Left lobe of liver (tissue), 2 donors: Measurements from ENCODE around the gene LMAN2L. TPM values are rescaled to one million over a fixed set of nuclear protein-coding genes. Genes with fewer than 3 reads are reported as not detected.
"Not testable (repeated sequence)": the region's sequence is repeated elsewhere in the genome, so short reads cannot be mapped to it uniquely, and the experiment has no call there.

Source experiments
- ATAC-seq: fragments of 200-7000 bp; cut with Tn5 transposase; one replicate; pipeline ENCODE4 v1.9.1; 2020; ENCODE audit warnings: mild to moderate bottlenecking, moderate library complexity
- DNase-seq: peaks from one replicate; pipeline ENCODE4 v3.0.0-alpha.2; 2020; ENCODE audit warnings: low spot score
- total RNA-seq: library from RNA; stranded (reverse); gene quantifications from one replicate; pipeline ENCODE4 v1.2.1, GENCODE V29; 2021
- donor health status: DM: no; HTN: no; CAD: no; lungs with moderate emphysema.
- donor health status: DM: no; HTN: yes; CAD: no.

The LMAN2L gene
- total RNA-seq, 1 donor from 2014 or later = 12.0 TPM

DNA sequence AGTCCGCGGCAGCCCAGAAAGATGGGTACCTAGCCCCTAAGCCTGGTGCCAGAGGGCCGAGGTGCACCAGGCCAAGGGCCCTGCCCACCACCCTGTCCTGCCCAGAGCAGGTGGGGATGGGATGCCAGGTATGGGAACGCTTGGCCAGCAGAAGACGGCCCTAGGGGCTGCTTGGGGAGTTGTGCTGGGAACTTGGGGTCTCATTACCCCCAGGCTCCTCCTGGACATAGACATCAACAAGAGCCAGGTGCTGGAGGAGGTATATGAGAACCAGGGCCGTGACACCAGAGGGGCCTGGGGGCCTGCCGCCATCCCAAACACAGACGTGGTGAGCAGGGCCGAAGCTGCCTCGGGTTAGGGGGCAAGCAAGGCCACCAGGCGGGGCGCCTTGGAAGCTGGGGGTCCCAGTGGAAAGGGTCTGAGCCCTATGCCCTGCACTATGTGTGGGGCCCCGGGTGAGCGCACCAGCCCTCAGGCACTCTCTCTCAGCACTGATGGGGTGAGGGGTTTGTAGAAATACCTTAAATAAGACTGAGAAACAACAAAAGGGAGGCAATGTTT, 50.4 kb downstream of the LMAN2L start:
- no peak for DNase-seq
- no peak for ATAC-seq

DNA sequence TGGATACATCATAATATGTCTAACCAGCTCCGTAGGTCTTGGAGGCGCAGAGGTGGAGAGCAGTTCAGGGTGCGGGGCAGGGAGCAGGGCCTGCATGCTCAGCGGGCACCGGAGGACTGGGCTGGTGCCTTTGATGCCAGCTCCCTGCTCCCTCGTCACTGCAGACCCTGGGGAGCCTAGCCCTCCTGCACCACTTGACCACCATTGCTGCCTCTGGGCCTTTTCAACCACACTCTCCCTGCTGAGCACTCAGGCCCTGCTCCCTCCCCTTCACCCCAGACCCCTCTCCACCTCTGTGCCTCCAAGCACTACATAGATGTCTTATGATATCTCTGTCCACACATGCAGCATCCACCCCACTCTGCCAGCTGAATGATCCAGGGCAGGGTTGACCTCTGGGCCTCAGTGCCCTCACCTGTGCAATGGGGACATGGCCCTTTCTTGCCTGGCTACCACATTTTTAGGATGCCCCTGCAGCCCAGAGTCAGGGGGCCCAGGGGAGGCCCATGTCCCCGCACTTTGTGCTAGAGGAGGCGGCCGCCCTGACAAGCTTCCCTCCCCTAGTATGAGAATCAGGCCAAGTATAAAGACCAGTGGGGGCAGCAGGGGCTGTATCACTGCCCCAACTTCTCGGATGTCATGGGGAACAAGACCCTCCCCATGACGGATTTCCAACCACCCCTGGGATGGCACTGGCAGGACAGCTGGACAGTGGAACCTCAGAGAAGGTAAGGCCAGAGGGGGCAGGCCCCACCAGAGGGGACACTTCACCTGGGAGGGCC, 51.0 kb downstream of the LMAN2L start:
- ATAC-seq = no peak
- DNase-seq = no peak

DNA sequence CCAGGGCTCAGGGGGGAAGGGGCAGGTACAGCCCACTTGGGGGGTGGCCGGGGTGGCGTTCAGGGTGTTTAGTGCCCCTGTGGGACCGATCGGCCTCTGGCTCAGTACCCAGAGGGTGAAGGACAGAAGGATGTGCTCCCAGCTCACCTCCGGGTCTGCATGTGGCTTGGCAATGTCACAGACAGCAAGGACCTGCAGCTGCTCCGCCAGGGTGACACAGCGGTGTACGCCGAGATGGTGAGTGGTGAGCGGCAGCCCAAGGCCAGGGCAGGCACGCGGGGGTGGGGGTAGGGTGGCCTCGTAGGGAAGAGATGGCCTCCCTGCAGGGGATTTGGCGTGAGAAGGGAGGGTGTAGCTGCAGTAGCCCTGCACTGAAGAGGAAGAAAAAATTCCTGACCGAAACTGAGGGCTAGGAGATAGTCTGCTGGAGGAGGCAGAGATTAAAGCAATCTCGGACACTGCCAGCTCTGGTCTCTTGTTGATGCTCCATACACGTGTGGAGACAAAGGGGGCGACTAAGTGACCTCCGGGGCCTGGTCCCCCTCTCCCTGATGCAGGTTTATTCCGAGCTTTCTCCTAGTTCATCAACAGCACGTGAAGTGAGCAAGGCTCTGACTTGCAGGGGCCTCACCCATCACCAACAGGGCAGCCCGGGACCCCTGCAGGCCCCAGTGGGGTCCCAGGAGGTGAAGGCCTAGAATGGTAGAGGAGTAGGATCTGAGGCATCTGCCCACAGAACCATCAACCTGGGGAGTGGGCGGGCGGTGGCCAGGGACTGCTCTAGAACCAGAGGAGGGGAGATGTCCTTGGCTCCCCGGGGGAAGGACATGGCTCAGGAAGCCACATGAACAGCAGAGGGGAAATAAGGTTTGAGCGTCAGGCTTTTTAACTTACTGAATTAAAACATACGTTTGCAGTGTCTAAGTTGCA, 51.9 kb downstream of the LMAN2L start:
- no peak for ATAC-seq
- DNase-seq = no peak

DNA sequence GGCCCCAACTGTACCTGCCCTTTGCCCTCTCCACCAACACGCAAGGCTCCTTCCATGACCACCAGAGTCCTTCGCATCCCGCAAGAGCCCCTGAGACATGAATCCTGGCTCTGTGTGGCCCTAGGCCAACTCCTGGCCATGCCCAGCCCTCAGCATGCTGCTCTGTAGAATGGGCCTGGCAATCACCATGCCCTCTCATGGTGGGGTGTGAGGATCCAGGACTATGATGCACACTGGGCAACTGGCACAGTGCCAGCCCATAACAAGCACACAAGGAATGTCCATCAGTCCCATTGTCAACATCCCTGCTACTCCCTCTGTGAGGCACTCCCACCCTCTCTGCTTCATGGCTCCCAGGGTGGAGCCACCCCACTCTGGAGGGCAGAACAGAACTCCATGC, 52.6 kb downstream of the LMAN2L start:
- ATAC-seq (no peak), DNase-seq (no peak)

DNA sequence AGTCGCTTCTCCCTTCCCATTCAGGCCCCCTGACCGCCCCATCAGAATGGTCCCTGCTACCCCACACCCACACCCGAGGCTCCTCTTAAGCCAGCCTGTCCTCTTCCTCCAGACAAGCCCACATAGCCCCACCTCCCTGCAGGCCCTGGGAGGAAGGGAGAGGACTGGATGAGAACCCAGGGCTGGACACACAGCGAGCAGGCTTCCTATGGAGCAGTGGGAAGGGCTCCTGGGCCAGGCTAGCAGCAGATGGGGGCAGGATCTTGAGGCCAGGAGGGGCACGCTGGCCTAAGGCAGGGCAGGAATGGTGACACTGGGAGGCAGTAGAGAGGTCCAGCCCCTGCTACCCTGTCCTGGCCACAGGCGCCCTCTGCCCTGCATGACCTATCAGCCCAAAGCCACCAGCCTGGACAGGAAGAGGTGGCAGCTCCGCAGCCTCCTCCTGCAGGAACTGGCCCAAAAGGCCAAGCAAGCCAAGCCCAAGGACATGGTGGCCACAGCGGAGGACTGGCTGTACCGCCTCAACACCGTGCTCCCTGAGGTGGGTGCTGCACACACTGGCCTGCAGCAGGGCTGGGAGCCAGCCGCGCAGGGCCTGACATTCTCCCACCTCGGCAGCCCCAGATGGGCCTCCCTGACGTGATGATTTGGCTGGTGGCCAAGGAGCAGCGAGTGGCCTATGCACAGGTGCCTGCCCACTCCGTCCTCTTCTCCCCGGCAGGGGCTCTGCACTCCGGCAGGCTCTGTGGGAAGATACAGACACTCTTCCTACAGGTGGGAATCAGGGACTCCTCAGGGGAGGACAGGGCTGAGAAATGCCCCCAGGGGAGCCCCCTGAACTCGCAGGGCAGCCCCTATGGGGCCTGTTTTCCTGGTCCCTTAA, 54.0 kb downstream of the LMAN2L start:
- DNase-seq (no peak), ATAC-seq (no peak)

DNA sequence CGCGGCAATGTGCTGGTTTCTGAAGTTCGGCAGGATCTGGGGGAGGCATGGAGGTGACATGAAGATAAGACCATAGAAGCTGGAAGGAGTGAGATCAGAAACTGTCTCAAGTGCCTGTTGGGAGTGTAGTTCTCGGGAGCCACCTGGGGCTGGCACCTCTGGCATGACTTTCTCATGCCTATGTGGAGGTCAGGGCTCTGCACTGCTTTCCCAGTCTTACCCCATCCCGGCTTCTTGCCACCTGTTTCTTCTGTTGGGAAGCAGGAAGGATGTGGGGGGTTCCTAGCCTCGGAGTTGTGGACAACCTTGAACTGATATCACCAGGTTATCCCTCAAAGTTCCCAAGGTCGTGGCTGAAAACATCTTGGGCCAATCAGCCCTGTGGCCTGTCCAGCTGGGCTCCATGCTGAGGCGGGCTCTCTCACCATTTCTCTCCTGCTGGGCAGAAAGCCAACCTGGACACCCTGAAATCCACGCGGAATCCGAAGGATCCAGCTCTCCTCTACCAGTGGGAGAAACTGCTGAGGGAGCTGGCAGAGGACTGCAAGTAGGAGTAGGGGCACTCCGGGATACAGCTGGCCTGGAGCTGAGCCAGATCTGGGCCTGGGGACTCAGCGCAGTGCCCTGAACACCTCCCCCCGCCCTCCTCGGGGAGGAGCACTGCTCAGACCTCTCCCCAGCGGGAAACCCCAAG, 54.8 kb downstream of the LMAN2L start:
- DNase-seq (no peak), ATAC-seq (no peak)

DNA sequence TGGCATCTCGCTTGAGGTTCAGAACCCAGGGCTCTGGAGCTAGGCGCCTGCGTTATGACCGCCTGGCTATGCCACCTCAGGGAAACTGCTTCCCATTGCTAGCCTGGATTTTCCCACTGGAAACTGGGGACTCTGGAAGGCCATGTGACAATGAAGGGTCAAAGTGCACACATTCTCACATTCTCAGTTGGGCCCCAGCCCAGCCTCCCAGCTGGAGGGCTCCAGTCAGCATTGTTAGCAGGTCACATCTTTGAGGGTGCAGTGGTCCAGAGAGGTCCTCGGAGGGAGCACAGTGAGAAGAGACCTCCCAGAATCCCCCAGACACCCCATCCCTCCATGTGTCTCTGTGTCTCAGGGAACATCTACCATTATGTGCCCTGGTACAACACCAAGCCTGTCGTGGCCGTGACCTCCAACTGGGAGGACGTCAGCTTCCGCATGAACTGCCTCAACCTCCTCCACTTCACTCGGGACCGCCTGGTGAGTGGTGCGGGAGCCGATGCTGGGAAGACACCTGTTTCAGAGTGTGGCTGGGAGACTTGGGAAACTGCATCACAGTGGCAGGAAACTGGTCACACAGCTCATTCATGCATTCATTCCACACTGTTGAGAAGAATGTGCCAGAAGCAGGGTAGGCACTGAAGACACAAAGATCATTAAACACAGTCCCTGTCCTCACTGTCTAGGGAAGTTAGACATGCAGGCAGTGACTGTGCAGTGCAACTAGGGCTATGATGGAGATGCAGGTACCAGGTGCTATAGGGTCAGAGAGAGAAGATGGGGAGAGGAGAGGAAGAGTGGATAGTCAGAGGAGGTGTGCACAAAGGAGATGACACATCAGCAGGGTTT, 55.7 kb downstream of the LMAN2L start:
- DNase-seq = no peak
- peak; percentile 69 for ATAC-seq

DNA sequence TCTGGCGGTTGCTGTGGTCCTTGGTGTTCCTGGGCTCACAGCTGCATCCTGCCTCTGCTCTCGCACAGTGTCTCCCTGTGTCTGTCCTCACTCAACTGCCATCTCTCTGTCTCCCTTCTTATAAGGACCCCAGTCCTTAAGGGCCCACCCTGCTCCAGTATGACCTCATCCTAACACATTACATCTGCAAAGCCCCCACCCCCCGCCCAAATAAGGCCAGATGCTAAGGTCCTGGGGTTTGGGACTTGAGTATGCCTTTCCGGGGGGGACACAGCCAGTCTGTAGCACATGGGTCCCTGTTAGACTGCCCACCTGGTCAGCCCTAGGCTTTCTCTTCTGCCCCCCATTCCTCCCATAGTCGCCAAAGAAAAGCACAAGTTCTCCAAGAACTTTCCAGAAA, 56.6 kb downstream of the LMAN2L start:
- no peak for ATAC-seq
- no peak for DNase-seq

DNA sequence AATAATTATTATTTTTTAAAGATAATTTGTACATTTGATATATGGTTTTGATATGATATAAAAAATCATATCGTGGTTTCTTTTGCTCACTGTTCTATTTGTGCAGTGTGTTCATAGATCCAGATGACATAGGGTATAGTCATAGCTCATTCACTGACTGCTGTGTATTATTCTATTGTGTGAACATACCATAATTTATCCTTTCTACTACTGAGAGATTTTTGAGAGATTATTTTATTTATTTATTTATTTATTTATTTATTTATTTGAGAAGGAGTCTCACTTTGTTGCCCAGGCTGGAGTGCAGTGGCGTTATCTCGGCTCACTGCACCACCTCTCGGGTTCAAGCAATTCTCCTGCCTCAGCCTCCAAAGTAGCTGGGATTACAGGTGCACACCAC, 58.3 kb downstream of the LMAN2L start:
- no peak for ATAC-seq

DNA sequence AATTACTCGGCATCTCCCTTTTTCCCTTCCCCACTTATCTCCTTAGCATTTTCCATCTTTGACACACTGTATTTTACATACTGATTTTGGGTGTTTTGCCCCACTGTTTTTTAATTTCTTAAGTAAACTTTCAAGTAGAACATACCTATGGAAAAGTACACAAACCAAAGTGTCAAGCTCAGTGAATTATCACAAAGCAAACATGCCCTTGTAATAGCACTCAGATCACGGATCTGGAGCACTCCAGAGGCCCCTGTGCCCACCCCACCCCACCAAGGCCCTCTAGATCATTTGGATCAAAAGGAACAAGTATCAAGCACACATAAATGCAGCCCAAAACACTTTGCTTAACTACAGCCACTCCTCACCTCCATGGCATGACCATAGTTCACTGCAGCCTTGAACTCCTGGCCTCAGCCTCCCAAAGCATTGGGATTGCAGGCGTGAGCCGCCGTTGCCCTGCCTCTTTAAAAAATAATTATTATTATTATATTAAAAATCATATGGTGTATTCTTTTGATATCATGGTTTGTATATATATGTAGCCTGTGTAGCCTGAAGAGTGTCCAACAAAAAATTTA, 59.2 kb downstream of the LMAN2L start:
- ATAC-seq = peak; percentile 52
- no peak for DNase-seq

More for the DNA sequence above, 58.3 kb downstream of the LMAN2L start:
- DNase-seq = no peak

DNA sequence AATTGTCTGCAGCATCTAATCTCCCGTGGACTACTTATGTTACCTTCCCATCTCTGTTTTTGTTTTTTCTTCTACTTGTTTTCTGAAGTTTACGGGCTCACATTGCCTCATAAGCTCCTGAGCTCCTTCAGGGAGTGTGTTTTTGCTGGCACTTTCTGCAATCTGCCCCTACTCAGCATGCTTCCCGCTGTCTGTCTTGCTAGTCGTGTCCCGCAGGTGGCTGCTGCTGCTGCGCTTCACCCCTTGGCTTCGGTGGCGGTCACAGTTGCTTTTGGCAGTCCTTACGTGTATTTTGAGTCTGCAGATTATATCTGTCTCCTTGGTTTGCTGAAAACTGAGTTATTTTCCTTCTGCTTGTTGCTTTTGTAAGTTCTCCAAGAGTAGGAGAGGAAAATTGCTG, 60.0 kb downstream of the LMAN2L start:
- no peak for DNase-seq

DNA sequence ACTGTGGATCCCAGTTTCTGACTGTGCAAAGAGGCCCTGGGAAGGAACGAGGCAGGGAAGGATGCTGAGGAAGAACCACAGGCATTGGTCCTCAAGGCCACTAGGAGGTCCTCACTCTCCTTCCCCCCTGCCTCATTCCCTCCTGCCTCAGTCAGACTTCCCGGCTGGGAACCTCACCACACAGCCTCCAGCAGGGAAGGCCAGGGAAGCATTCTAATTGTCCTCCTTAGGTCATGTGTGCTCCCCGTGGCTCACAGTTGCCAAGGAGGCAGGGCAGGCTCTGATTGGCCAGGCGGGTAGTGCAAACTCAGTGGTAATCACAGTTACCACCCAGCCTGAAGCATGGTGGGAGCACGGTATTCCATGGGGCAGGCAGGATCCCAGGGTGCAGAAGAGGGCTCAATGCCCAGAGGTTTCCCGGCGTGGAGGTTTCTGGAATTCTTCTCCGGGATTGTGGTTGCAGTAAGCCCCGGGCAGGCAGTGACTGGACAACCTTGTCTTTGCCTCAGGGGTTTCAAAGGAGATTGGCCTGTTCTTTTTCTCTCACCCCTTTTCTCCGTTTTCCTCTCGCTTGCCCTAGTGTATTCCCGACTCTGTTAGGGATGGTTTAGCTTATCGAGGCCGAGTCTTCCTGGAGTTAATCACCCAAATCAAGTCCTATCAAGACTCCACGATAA, 70.2 kb downstream of the LMAN2L start:
- DNase-seq (no peak), ATAC-seq (no peak)

More for the DNA sequence above, 60.0 kb downstream of the LMAN2L start:
- no peak for ATAC-seq

DNA sequence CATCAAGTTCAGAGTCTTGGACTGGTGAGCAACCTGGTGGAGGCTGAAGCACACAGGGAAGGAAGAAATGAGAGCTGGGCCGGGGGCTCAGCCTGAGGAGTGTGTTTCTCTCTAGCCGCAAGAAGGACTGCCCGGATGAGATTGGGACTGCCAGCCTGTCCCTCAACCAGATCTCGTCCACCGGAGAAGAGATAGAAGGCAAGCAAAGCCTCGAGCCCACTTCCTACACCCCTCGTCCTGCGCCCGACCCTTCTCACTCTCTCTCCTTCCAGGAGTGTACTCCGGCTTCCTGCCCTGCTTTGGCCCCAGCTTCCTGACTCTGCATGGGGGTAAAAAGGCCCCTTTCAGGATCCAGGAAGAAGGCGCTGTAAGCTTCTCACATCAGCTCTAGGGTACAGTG, 71.1 kb downstream of the LMAN2L start:
- DNase-seq = no peak

DNA sequence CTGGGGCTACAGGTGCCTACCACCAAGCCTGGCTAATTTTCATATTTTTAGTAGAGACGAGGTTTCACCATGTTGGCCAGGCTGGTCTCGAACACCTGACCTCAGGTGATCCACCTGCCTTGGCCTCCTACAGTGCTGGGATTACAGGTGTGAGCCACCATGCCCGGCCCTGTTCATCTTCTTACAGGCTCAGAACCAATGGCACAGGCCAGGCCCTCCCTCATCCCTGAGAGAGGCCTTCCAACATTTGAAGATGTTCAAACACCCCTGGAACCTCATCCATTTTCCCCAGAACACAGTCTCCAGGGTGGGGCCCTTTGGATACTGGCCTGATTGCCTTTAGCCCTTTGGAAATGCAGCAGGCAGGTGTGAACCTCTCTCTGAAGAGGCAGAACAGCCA, 74.1 kb downstream of the LMAN2L start:
- ATAC-seq, DNase-seq: not testable (repeated sequence)

More for the DNA sequence above, 71.1 kb downstream of the LMAN2L start:
- no peak for ATAC-seq

DNA sequence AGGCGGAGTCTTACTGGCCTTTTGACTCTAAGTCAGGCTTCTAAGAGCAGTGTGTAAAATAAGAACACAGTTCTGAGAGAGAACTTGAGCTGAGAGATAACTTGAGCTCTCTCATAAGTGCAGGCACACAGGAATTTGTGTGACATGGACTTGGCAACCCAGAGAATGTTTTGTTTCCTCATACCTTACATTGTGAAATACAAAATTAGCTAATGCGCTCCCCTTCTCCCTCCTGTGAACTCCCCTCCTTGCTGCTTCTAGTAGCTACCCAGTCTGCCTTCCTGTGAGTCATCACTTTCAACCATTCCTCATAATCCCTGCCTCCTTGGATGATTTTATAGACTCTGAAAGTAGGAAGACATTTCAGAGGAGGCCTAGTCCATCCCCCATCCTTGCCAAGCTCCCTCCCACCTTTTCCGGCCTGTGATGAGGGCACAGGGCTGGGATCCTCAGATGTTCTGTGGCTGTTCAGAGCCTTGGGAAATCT, 74.7 kb downstream of the LMAN2L start:
- ATAC-seq (peak; percentile 55), DNase-seq (no peak)

DNA sequence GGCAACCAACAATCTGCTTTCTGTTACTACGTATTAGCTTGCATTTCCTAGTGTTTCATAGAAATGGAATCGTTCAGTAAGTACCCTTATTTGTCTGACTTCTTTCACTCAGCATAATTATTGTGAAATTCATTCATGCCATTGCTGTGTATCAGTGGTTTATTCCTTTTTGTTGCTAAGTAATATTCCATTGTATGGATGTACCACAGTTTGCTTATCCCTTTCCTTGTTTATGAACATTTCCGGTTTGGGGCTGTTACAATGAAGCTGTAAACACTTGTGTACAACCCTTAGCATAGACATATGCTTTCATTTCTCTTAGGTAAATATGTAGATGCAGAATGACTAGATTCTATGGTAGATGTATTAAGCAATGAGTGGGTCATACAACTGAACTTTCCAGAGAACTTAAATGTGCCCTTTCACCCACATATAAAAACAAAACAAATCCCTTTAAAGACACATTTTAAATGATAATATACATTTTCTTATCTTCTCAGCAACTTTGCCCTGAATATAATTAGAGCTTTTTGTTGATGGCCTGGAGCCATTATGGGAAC, 75.4 kb downstream of the LMAN2L start:
- no peak for ATAC-seq
- DNase-seq = no peak

DNA sequence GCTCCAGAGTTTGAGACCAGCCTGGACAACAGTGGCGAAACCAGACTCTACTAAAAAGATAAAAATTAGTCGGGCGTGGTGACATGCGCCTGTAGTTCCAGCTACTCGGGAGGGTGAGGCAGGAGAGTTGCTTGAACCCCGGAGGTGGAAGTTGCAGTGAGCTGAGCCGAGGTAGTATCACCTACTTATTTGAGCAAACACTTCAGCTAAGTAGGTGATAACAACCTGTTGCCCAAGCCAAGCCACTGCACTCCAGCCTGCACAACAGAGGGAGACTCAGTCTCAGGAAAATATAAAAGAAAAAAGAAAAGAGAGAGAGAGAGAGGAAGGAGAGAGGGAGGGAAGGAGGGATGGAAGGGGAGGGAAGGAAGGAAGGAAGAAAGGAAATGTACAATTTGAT, 76.0 kb downstream of the LMAN2L start:
- DNase-seq (no peak), ATAC-seq (no peak)

DNA sequence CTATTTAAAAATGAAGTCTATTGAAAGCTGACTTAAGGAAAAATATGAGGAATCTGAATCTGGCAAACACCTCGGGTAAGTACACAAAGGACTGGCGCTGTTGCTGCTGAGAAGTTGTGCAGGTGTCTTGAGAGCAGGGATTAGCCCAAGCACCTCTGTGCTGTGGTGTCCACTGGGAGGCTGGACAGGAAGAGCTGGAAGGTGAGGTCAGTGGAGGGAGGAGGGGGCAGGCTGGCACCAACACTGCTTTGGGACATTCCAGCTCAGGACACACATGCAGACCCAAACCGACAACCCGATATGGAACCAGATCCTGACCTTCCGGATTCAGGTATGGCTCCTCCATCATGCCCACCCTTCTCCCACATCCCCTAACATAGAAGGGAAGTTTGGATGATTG, 76.7 kb downstream of the LMAN2L start:
- ATAC-seq (no peak), DNase-seq (no peak)
